Measurements from ENCODE around the gene GTF3C1. TPM values are rescaled to one million over a fixed set of nuclear protein-coding genes. Genes with fewer than 3 reads are reported as not detected.

GTF3C1 gene
- total and polyA plus RNA-seq, 2 of the 8 experiments (the other 6 are each of a cell fraction or from before 2014, with no cell fraction given) = 89.3 to 126 TPM

- Histone ChIP-seq H3K27me3 (replicated peaks in 1 of 4; ENCODE audit: control insufficient read depth in 3 of 4, extremely low read depth in 1 of 4, insufficient read depth in 3 of 4, low read length in 3 of 4) (no peaks in the 10 kb centered on the region), H3K56ac (replicated peaks; ENCODE audit: insufficient read length, low read depth, low read length) (no peak overlapping the region), H2BK12ac (ENCODE audit: low read depth, low read length) (no peak overlapping the region), H3K79me2 (ENCODE audit: control insufficient read depth in 1 of 2, insufficient read depth in 2 of 2, low read length in 2 of 2) (no peaks in the 10 kb centered on the region), H3K79me1 (ENCODE audit: low read depth, low read length) (0 out of 2 replicates have a peak, but pooled peaks cover 2% of the 10 kb centered on the region), H3K4ac (replicated peaks; ENCODE audit: insufficient read length, low read depth, low read length) (no peak overlapping the region), H3K23me2 (ENCODE audit: low read depth, low read length) (no peaks in the 10 kb centered on the region), H2BK20ac (ENCODE audit: low read length) (no peak overlapping the region), H3K23ac (ENCODE audit: insufficient read length) (no peak overlapping the region), H4K91ac (replicated peaks; ENCODE audit: insufficient read length, low read length) (no peak overlapping the region), H2BK15ac (ENCODE audit: low read length) (no peak overlapping the region), H3K4me1 (replicated peaks in 1 of 4; ENCODE audit: control insufficient read depth in 3 of 4, insufficient read depth in 4 of 4, low read length in 3 of 4) (no peaks in the 10 kb centered on the region), H4K5ac (ENCODE audit: insufficient read length, low read depth, low read length) (no peak overlapping the region), H2AK5ac (ENCODE audit: low read depth, low read length) (no peak overlapping the region), H2BK5ac (ENCODE audit: low read depth, low read length) (no peak overlapping the region), H4K8ac (ENCODE audit: extremely low read depth, insufficient read depth, low read length) (no peak overlapping the region), H3K4me3 (ENCODE audit: extremely low read depth in 1 of 4, insufficient read depth in 2 of 4, low read depth in 3 of 4, low read length in 4 of 4) (no peak overlapping the region), H2BK120ac (replicated peaks; ENCODE audit: low read depth, low read length) (no peak overlapping the region), H2AFZ (ENCODE audit: low read length) (no peak overlapping the region), H3K27ac (ENCODE audit: low read depth, low read length) (no peak overlapping the region), H3K14ac (ENCODE audit: insufficient read length) (no peak overlapping the region), H3K36me3 (ENCODE audit: control insufficient read depth in 2 of 4, insufficient read depth in 4 of 4, low read length in 3 of 4) (peaks cover 43 to 68% (median 59%) of the 10 kb centered on the region in 4 experiments), H3K18ac (ENCODE audit: extremely low read depth, low read length) (no peak overlapping the region), H3K9me3 (ENCODE audit: insufficient read depth in 2 of 2, low read depth in 1 of 2, low read length in 1 of 2) (no peaks in the 10 kb centered on the region), H4K20me1 (replicated peaks in 1 of 2; ENCODE audit: control insufficient read depth in 1 of 2, insufficient read depth in 2 of 2, low read length in 2 of 2) (peaks cover 0 to 8% of the 10 kb centered on the region in 2 experiments), H3K9ac (replicated peaks in 1 of 4; ENCODE audit: extremely low read depth in 1 of 4, low read depth in 3 of 4, low read length in 3 of 4) (no peak overlapping the region), H3K4me2 (ENCODE audit: insufficient read depth in 1 of 2, low read depth in 2 of 2, low read length in 2 of 2) (no peak overlapping the region)
- no peak for FAIRE-seq
- WGBS, 2 experiments (ENCODE audit: extremely low coverage in 1 of 2, insufficient coverage in 1 of 2, insufficient read length in 1 of 2, insufficient replicate concordance in 2 of 2, low coverage in 1 of 2, low lambda C conversion rate in 2 of 2, missing lambda C conversion rate in 1 of 2) = 90% methylated on average over 9 of the region's 9 CpGs; no CpG with 5 or more reads in 1 of the 2 experiments
- ChIA-PET CTCF (ENCODE audit: partially characterized antibody) (no interaction called here), POLR2A (ENCODE audit: partially characterized antibody) (interaction anchor here (1.8 kb wide), 1 partner anchor 11 kb away, joined by 4 read pairs; no protein-coding TSS in a partner anchor)
- DNase-seq (ENCODE audit: low read depth in 1 of 2, low spot score in 2 of 2) = no peak
- TF ChIP-seq CHD1 (IDR thresholded peaks at IDR 0.05; ENCODE audit: low read depth, low read length) (no peak), CTBP2 (IDR thresholded peaks at IDR 0.05; ENCODE audit: borderline replicate concordance, insufficient read depth, insufficient read length, low read length) (no peak), KDM5A (IDR thresholded peaks at IDR 0.05; ENCODE audit: low read length) (no peak), MAFK (IDR thresholded peaks at IDR 0.05; ENCODE audit: low read depth, low read length) (no peak), RBBP5 (IDR thresholded peaks at IDR 0.05; ENCODE audit: borderline replicate concordance, low read depth, low read length) (no peak), SP2 (IDR thresholded peaks at IDR 0.05; ENCODE audit: low read length) (no peak), GTF2F1 (IDR thresholded peaks at IDR 0.05; ENCODE audit: borderline replicate concordance, low read depth, low read length) (no peak), YY1 (IDR thresholded peaks at IDR 0.05; ENCODE audit: low read depth, low read length) (no peak), SUZ12 (IDR thresholded peaks at IDR 0.05; ENCODE audit: low read length) (no peak), USF2 (IDR thresholded peaks at IDR 0.05; ENCODE audit: low read length) (no peak), POLR2AphosphoS5 (IDR thresholded peaks at IDR 0.05; ENCODE audit: low read depth, low read length) (no peak)
These were observed 41.2 kb downstream of the GTF3C1 start for GRCh38 chr16:27508476-27508875.
